GM19035 (cell line): ENCODE measurements around the gene PRKAR1A.

ENCODE experiments used
- ATAC-seq: cut with Tn5 transposase; IDR thresholded peaks from one replicate; pipeline ENCODE4 v1.9.1; 2021; ENCODE audit not compliant: unreplicated experiment

PRKAR1A gene

GRCh38 chr17:68598545-68598961 lies 86.3 kb downstream of the PRKAR1A start:
- no peak for ATAC-seq

GRCh38 chr17:68599091-68599490 lies 86.9 kb downstream of the PRKAR1A start:
- ATAC-seq = no peak

- no peak for ATAC-seq
These were observed 87.4 kb downstream of the PRKAR1A start for GRCh38 chr17:68599552-68600066.

- no peak for ATAC-seq
These were observed 88.1 kb downstream of the PRKAR1A start for GRCh38 chr17:68600067-68600930.
